ENCODE results near the gene USP17L17.
"Not testable (repeated sequence)": the region's sequence is repeated elsewhere in the genome, so short reads cannot be mapped to it uniquely, and the experiment has no call there.

- not testable (repeated sequence) for TF ChIP-seq ZNF219 (CRISPR knock-in tag; IDR thresholded peaks at IDR 0.05; ENCODE audit: borderline replicate concordance); NR3C1 (CRISPR knock-in tag; conservative IDR thresholded peaks at IDR 0.05; ENCODE audit: low read depth); CTCF (IDR thresholded peaks at IDR 0.05)
Measured at GRCh38 chr4:9230249-9230648, 13.4 kb upstream of the USP17L17 start.
